ENCODE measurements around the gene SNX18.

The SNX18 gene

GRCh38 chr5:54541823-54542783 is 24.5 kb downstream of the SNX18 start:
- no peak for DNase-seq (ENCODE audit: low spot score)

DNA sequence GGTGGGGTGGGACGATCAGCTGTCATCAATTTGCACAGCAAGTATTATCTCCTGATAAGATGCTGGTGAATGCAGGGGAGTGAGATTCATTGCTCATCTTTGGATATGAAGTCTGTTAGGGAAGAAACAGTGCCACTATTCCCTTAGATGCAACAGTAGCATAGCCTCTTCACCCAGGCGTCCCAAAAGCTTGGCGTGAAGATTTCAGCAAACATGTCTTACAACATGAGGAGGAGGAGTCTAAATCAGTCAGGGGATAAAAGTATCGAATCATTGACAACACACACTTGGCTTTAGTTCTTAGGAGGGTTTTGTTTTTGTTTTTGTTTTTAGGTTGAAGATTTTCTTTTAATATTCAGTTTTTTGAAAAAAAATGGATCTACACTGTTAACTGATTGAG is 26.5 kb downstream of the SNX18 start:
- DNase-seq (ENCODE audit: low spot score), result no peak

DNA sequence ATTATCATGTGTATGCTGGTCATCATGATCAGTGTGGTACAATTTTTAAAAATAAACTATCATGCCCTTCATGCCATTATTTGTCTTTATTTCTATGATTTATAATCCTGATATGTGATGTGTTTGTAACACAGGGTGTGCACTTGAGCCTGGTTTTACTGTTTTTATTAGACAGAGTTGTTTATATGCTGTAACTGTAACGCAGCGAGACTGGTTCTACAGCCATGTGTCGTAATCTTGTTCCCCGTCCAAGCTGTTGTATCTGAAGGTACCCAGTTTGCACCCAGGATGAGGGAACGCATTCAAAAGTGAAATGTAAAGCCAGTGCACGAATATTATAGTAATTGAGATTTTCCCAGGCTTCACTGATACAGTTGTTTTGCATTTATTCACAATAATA is 28.2 kb downstream of the SNX18 start:
- DNase-seq (ENCODE audit: low spot score), result no peak

DNA sequence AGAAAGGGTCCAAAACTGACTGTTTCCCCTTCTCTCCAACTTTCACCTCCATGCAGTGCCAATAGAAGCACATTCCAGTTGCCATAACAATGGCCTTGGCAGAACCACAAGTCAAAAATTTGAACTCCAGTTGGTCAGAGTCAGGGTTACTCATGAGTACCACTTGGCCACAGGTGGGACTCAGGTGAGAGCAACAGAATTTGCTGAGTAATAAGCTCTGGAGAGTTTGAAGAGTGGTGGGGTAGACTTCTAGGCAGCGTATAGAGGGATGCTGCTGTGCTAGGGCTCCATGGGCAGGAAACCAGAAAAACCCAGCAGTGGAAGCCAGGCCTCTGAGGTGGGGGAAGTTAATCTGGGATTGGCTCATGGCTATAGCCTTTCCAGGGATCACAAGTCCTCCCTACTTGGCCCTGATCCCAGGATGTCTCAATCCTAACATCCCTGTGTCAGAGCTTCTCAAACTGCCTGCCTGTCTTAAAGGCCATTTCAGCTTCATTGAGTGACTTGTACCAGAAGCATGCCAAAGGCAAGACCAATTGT is 30.2 kb downstream of the SNX18 start:
- no peak for DNase-seq (ENCODE audit: low spot score)

- DNase-seq (ENCODE audit: low spot score), result no peak
Observed at GRCh38 chr5:54548565-54548964, 31.0 kb downstream of the SNX18 start.

DNA sequence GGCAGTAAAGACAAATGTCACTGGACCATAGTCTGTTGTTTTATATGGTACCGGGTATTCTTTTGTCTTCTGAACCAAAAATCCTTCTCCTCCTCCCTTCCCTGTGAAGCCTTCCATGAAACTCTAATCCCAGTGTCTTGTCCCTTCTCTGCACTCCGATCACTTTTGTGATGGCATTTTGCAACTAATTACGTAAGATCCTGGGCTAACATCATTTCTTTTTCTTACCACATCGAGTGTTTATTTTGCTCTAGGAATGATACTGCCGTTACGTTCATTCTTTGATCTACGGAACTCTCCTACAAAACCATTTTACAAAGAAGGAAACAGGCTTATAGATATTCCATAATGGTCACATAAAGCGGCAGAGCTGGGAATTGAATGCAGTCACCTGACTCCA is 33.7 kb downstream of the SNX18 start:
- DNase-seq (ENCODE audit: low spot score), result no peak

DNA sequence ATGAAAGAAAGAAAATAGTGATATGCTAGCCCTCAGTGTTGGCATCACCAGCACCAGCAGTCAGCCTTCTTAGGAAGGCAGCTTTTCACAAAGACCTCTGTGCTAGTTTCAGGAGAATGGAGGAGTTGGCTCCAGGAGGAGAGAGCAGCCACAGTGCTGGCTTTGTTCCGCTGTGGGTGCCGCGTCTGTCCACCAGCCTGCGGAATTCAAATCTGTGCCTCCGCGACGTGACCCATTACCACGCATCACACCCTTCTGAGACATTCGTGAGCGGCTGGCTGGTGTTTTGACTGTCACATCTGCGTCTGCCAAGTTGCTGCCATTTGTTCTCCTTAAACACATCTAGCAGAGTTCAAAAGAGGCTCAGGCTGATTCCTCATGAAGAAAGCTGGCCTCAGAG is 34.4 kb downstream of the SNX18 start:
- no peak for DNase-seq (ENCODE audit: low spot score)

DNA sequence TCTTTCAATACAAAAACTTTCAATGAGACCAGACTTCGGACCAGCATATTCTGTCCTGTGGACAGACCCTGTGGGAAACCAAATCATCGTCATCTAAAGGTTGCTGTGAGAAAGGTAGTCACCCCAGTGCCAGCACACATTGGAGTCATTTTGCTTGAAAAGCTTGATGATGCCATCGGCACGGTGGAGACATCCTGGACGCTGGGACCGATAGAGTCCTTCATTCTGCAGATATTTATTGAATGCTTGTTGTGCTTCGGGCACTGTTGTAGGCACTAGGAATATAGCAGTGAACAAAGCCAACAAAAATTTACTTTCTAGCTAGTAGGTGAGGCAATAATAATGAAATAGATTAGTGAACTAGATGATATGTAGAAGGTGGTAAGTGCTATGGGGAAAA is 34.9 kb downstream of the SNX18 start:
- no peak for DNase-seq (ENCODE audit: low spot score)

GRCh38 chr5:54553659-54554207 is 36.2 kb downstream of the SNX18 start:
- DNase-seq (ENCODE audit: low spot score), result no peak

DNA sequence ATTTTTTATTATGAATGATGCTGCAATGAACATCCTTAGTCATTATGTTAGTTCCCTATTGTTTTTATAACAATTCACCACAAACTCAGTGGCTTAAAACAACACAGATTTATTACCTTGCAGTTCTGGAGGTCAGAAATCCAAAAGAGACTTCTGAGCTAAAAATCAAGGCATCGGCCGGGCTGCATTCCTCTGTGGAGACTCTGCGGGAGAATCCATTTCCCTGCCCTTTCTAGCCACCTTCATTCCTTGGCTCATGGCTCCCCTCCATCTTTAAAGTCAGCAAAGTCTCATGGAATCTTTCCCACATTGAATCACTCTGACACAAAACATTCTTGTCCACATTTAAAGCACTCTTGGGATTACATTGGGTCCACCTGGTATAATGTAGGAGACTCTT is 38.6 kb downstream of the SNX18 start:
- no peak for DNase-seq (ENCODE audit: low spot score)

- DNase-seq (ENCODE audit: low spot score), result no peak
Observed at GRCh38 chr5:54558362-54558761, 40.8 kb downstream of the SNX18 start.

- no peak for DNase-seq (ENCODE audit: low spot score)
Observed at GRCh38 chr5:54561651-54562050, 44.1 kb downstream of the SNX18 start.

DNA sequence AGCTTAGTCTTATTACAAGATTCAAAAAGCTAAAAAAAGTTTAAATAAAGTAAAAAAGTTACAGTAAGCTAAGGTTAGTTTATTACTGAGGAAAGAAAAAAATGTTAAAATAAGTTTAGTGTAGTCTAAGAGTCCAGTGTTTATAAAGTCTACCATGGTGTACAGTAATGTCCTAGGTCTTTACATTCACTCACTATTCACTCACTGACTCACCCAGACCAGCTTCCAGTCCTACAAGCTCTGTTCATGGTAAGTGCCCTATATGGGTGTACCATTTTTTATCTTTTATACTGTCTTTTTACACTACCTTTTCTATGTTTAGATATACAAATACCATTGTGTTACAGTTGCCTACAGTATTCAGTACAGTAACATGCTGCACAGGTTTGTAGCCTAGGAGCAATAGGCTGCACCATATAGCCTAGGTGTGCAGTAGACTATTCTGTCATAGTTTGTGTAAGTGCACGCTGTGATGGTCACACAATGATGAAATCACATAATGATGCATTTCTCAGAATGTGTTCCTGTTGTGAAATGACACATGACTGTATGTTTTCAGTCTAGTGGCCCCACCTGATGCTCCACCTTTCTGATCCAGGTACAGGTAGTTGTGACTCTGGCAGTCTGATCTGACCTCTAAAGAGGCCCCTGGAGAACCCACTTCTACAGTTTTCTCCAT is 45.7 kb downstream of the SNX18 start:
- DNase-seq (ENCODE audit: low spot score), result no peak

- DNase-seq (ENCODE audit: low spot score), result no peak
Observed at GRCh38 chr5:54567996-54568395, 50.4 kb downstream of the SNX18 start.

GRCh38 chr5:54570916-54571315 is 53.4 kb downstream of the SNX18 start:
- no peak for DNase-seq (ENCODE audit: low spot score)

- DNase-seq (ENCODE audit: low spot score), result no peak
Observed at GRCh38 chr5:54571462-54571861, 53.9 kb downstream of the SNX18 start.

DNA sequence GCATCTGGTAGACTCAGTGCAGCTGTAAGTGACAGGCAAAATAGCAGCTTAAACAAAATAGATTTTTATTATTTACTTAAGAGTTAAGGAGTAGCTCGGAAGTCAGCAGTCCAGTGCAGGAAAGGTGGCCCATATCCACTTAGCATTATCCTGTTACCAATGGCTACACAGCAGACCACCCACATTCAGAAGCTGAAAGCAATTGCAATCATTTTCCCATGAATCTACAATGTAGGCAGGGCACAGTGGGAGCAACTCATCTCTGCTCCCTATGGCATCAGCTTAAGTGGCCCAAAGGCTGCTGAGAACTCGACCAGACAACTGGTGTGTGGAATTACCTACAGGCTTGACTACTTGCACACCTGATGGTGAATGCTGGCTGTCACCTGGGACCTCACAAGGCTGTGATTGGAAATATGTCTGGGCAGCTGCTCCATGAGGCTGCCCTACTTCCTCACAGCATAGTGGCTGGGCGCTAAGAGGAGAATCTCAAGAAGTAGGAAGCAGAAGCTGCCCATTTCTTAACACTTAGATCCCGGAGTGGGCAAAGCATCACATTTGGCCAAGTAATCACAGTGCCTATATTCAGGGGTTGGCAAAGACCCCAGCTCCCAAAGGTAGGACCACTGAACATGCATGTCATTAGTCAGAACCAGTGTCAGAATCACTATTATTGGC is 56.4 kb downstream of the SNX18 start:
- DNase-seq (ENCODE audit: low spot score), result no peak

DNA sequence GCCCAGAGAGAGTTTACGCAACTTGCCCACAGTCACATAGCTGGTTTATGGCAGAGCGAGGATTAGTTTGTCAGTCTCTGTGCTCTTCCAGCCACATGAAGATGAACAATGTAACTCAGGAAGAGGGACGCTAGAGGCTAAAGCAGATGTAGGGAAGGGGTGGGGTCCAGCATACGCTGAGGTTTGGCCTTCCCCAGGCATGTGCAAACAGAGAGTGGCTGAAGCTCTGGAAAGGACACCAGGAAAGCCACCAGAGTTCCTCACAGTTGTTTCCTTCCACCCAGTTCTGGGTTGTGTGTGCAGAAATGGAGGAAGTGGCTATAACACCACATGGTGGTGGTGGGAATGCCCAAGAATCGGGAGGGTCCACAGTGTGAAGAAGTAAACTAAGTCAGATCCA is 60.0 kb downstream of the SNX18 start:
- DNase-seq (ENCODE audit: low spot score), result no peak

- no peak for DNase-seq (ENCODE audit: low spot score)
Observed at GRCh38 chr5:54577937-54578653, 60.5 kb downstream of the SNX18 start.

DNA sequence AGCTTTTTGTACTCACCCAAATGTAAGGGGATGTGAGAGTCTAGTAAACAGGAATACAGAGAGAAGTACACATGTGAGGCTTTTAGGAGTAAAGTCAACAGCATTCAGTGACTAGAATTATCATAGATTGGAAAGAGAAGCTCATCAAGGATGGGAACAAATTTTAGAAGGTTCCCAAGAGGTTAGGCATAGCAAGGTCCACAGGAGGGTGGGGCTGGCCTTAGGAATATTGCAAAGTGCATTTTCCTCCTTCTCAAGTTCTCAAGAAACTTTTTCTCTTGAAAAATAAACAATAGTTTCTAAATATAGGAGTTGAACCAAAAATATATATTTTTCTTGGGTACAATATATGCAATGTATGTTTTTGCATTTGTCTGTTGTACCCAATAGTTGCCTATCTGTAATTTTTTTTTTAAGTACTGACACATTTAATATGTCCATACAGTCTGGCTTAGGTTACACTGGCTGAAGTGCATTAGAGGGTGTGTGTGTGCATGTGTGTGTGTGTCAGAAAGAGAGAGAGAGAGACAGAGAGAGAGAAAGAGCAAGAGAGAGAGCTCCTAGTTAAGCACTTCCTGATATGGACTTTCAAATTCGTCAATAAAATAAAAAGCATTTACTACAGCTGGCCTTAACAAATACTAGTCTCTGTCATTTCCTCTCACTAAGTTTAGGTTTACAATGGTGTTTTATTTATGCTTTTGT is 62.2 kb downstream of the SNX18 start:
- no peak for DNase-seq (ENCODE audit: low spot score)

Measured in iPS-NIHi11 (cell line).